Parathyroid adenoma (tissue), 2 donors: Measurements from ENCODE around the gene OR2B2.

Experiments
- H2AFZ ChIP-seq: fragments of 300-600 bp; sonication (generic); one replicate; pipeline ENCODE4 v1.7.0; 2017; ENCODE audit warnings: antibody characterized with exemption, mild to moderate bottlenecking
- H3K27ac ChIP-seq: fragments of 300-600 bp; sonication (generic); one replicate; pipeline ENCODE4 v1.7.0; 2017
- H3K27me3 ChIP-seq: fragments of 300-600 bp; sonication (generic); one replicate; pipeline ENCODE4 v1.7.0; 2017; ENCODE audit warnings: low read length; ENCODE audit not compliant: control insufficient read depth, insufficient read depth
- H3K36me3 ChIP-seq: fragments of 300-600 bp; sonication (generic); one replicate; pipeline ENCODE4 v1.7.0; 2017; ENCODE audit warnings: low read length; ENCODE audit not compliant: control insufficient read depth, insufficient read depth
- H3K4me1 ChIP-seq: fragments of 300-600 bp; sonication (generic); one replicate; pipeline ENCODE4 v1.7.0; 2017; ENCODE audit warnings: control low read depth
- H3K4me2 ChIP-seq: fragments of 300-600 bp; sonication (generic); one replicate; pipeline ENCODE4 v1.7.0; 2017; ENCODE audit warnings: low read length
- H3K4me3 ChIP-seq: fragments of 300-600 bp; sonication (generic); one replicate; pipeline ENCODE4 v1.7.0; 2017; ENCODE audit warnings: low read depth, low read length
- H3K79me2 ChIP-seq: fragments of 300-600 bp; sonication (generic); one replicate; pipeline ENCODE4 v1.7.0; 2017; ENCODE audit warnings: control low read depth
- H3K9ac ChIP-seq: fragments of 300-600 bp; sonication (generic); one replicate; pipeline ENCODE4 v1.7.0; 2017; ENCODE audit warnings: mild to moderate bottlenecking
- H3K9me3 ChIP-seq: fragments of 300-600 bp; sonication (generic); one replicate; pipeline ENCODE4 v1.7.0; 2017; ENCODE audit warnings: low read length; ENCODE audit not compliant: control insufficient read depth
- CTCF ChIP-seq: fragments of 300-600 bp; sonication (generic); IDR thresholded peaks from one replicate; pipeline ENCODE4 v1.7.0; 2017; ENCODE audit warnings: antibody characterized with exemption, mild to moderate bottlenecking
- donor health status: primary hyperparathyroidism.

OR2B2 gene

DNA sequence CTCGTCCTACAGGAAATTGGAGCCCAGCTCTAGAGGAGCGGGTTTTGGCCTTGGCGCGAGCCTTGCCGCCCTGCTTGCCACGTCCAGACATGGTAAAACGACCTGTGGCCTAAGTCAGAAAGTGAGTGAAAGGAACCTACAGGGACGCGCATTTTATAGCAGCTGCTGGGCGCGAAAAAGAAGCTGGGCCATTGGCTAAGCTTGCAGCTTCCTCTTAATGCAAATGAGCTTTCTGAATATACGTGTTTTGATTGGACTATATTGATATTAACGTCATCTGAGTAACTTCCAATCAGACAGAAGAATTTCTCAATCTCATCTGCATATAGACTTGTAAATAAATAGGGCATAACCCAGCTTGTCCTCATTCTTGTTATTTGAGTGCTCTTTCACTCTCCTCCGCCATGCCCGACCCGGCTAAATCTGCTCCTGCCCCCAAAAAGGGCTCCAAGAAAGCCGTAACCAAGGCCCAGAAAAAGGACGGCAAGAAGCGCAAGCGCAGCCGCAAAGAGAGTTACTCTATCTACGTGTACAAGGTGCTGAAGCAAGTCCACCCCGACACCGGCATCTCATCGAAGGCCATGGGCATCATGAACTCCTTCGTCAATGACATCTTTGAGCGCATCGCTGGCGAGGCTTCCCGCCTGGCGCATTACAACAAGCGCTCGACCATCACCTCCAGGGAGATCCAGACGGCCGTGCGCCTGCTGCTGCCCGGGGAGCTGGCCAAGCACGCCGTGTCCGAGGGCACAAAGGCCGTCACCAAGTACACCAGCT lies 18.9 kb downstream of the OR2B2 start:
- Histone ChIP-seq H3K27me3 (no peaks in the 10 kb centered on the region), H3K9ac (no peak overlapping the region), H3K36me3 (no peaks in the 10 kb centered on the region), H2AFZ (peak overlapping the region; percentile 84), H3K4me2 (peak overlapping the region; percentile 77), H3K27ac (peak overlapping the region; percentile 49), H3K4me1 (no peaks in the 10 kb centered on the region), H3K4me3 (peak overlapping the region; percentile 80), H3K79me2 (no peaks in the 10 kb centered on the region), H3K9me3 (no peaks in the 10 kb centered on the region)
- no peak for TF ChIP-seq CTCF

GRCh38 chr6:27892649-27893058 lies 19.5 kb downstream of the OR2B2 start:
- no peak for TF ChIP-seq CTCF
- Histone ChIP-seq H3K9ac (no peak overlapping the region), H3K27me3 (no peaks in the 10 kb centered on the region)

DNA sequence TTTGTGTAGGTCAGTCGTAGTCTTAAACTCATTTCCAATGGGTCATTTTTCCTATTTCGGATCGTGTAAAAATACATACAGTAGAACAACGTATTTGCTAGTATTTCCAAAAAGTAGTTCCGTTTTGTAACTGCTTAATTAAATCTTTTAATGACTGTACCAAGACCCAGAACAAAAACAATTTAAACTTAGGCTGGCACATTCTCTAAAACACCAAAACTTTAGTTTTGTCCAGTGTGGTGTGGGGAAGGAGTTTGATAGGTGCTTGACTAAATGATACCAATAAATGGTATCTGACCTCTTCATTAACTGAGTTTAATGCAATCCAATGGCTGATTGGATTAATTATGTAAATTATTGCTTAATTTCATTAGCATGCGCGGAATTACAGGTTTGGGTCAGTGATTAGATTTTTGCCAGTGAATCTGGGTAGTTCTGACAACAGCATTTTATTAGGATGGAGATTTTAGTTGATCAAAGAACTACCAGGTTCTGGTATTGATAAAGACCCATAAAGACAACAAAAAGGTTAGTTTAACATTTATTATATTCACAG lies 20.8 kb downstream of the OR2B2 start:
- Histone ChIP-seq H3K4me2 (no peak overlapping the region), H3K9ac (no peak overlapping the region), H3K4me3 (no peak overlapping the region), H3K27me3 (no peaks in the 10 kb centered on the region), H3K27ac (no peak overlapping the region), H2AFZ (no peak overlapping the region), H3K4me1 (no peaks in the 10 kb centered on the region), H3K36me3 (no peaks in the 10 kb centered on the region), H3K9me3 (no peaks in the 10 kb centered on the region), H3K79me2 (no peaks in the 10 kb centered on the region)
- no peak for TF ChIP-seq CTCF

More at GRCh38 chr6:27892649-27893058, 19.5 kb downstream of the OR2B2 start:
- Histone ChIP-seq H3K9me3 (no peaks in the 10 kb centered on the region), H2AFZ (peak overlapping the region; percentile 84), H3K4me1 (no peaks in the 10 kb centered on the region), H3K4me3 (peak overlapping the region; percentile 80), H3K79me2 (no peaks in the 10 kb centered on the region), H3K4me2 (peak overlapping the region; percentile 77), H3K36me3 (no peaks in the 10 kb centered on the region), H3K27ac (peak overlapping the region; percentile 49)

DNA sequence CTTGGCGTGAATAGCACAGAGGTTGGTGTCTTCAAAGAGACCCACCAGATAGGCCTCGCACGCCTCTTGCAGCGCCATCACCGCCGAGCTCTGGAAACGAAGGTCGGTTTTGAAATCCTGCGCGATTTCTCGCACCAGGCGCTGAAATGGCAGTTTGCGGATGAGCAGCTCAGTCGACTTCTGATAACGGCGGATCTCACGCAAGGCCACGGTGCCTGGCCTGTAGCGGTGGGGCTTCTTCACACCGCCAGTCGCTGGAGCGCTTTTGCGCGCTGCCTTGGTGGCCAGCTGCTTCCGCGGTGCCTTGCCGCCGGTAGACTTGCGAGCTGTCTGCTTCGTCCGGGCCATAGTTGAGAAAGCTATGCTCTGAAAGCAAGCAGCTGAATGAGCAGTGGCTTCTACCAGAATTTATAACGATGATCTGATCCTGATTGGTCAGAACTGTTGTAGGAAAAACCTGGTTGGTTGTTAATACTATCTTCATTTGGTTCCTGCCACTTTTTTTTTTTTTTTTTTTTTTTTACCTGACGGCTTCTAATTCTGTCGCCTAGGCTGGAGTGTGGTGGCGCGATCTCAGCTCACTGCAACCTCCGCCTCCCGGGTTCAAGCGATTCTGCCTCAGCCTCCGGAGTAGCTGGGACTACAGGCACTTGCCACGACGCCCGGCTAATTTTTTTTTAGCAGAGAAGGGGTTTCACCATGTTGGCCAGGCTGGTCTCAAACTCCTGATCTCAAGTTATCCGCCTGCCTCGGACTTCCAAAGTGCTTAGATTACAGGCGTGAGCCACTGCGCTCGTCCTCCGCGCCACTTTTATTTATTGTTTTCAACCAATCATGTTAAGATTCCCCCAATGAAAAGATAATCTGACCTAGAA lies 21.5 kb downstream of the OR2B2 start:
- Histone ChIP-seq H3K27ac (no peak overlapping the region), H2AFZ (peak overlapping the region; percentile 63), H3K36me3 (no peaks in the 10 kb centered on the region), H3K4me3 (no peak overlapping the region), H3K4me2 (no peak overlapping the region), H3K9ac (no peak overlapping the region), H3K27me3 (no peaks in the 10 kb centered on the region), H3K9me3 (no peaks in the 10 kb centered on the region), H3K4me1 (no peaks in the 10 kb centered on the region), H3K79me2 (no peaks in the 10 kb centered on the region)
- TF ChIP-seq CTCF, result no peak
